ENCODE measurements around the gene DIP2A.

- TF ChIP-seq CTCF (IDR thresholded peaks at IDR 0.05) (no peak), POLR2A (IDR thresholded peaks at IDR 0.05) (no peak), POLR2AphosphoS5 (IDR thresholded peaks at IDR 0.05) (no peak)
These were observed 10.6 kb downstream of the DIP2A start for GRCh38 chr21:46469275-46469674.

All from suprapubic skin (tissue), 4 donors.